Endometrium (tissue), 2 donors: ENCODE results near the gene BMAL2.

Experiments
- FAIRE-seq: peaks from 2 replicates; lab custom pipeline; 2012; peaks lifted over from hg19 to GRCh38; lab: Jason Lieb, UNC
- donor health status: control.
- donor health status: control.

BMAL2 gene

DNA sequence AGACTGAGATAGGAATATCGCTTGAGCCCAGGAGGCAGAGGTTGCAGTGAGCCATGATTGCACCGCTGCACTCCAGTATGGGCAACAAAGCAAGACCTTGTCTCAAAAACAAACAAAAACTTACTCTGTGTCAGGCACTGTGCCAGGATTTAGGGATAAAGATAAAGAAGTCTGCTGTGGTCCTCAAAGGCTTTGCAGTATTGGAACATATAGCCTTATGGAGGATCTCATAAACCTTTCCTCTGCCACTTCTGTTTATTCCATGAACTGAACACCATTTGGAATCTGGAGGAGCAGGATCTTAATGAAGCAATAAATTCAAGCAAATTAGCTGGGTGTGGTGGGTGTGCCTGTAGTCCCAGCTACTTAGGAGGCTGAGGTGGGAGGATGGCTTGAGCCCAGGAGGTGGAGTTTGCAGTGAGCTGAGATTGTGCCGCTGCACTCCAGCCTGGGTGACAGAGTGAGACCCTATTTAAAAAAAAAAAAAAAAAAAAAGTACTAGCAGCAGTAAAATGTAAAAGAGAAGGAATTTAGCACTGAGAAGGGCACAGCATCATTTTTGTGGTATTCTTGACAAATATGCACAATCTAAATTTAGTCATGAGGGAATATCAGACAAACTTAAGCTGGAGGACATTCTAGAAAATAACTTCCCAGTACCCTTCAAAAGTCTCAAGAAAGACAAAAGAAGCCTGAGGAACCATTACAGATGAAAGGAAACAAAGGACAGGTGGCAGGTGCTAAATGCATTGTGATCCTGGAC lies 27.1 kb downstream of the BMAL2 start:
- no peak for FAIRE-seq

- no peak for FAIRE-seq
These were observed 28.7 kb downstream of the BMAL2 start for GRCh38 chr12:27361372-27361771.

DNA sequence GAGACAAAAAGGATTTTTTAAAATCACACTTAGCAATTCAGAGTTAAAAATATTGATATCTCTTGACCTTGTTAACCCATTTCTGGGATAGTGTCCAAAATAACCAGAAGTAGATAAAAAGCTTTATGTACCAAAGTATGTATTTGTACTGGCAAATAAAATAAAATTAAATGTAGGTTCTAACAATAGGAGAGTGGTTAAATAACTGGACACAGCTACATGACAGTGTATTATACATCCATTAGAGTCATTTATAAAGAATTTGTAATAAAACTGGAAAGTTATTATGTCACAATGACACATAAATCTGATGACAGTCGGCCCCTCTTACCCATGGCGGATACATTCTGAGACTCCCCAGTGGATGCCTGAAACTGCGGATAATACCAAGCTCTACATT lies 34.0 kb downstream of the BMAL2 start:
- no peak for FAIRE-seq

DNA sequence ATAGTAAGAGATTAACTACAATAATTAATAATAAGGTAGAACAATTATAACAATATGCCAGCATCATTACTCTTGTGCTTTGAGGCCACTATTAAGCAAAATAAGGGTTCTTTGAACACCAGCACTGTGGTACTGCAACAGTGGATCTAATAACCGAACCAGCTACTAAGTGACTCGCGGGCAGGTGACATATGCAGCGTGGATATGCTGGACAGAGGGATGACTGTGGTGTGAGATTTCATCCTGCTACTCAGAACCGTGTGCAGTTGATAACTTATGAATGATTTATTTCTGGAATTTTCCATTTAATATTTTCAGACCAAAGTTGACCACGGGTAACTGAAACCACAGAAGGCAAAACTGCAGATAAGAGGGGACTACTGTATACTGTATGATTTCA lies 34.4 kb downstream of the BMAL2 start:
- no peak for FAIRE-seq

DNA sequence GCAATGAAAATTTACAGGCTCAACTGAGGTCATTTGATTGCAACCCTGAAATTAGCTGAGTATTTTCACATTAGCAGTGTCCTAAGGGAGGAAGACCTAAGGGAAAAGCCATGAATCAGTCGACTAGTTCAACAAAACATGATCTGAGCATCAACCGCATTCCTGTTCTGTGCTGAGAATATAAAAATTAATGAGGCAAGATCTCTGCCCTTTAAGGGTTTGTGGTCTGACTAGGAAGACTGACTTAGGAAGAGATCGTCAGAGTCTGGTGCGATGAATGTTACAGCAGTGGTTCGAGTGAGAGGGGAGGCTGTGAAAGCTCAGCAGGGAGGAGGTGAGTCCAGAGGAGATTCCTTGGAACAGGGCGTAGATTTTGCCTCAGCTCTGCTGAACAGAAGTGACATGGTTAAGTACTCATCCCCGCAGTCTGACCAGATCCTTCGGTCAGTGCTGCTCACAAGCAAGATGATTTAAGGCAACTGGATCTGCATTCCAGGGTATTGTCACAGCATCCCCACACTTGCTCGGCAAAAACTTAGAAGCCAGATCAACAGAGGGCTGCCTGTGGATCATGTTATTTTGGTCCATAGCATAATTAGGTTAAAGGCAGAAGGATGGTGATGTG lies 49.6 kb downstream of the BMAL2 start:
- FAIRE-seq = no peak
